Embryonic facial prominence (tissue), 1 donor: ENCODE measurements around the gene ZNF701.
A peak's percentile ranks its signal among the peaks of the same experiment; 100 is the strongest.
"Not testable (repeated sequence)": the region's sequence is repeated elsewhere in the genome, so short reads cannot be mapped to it uniquely, and the experiment has no call there.

Source experiments
- DNase-seq: peaks from one replicate; pipeline ENCODE4 v3.0.0-alpha.2; 2016; ENCODE audit errors: extremely low spot score

The ZNF701 gene

DNA sequence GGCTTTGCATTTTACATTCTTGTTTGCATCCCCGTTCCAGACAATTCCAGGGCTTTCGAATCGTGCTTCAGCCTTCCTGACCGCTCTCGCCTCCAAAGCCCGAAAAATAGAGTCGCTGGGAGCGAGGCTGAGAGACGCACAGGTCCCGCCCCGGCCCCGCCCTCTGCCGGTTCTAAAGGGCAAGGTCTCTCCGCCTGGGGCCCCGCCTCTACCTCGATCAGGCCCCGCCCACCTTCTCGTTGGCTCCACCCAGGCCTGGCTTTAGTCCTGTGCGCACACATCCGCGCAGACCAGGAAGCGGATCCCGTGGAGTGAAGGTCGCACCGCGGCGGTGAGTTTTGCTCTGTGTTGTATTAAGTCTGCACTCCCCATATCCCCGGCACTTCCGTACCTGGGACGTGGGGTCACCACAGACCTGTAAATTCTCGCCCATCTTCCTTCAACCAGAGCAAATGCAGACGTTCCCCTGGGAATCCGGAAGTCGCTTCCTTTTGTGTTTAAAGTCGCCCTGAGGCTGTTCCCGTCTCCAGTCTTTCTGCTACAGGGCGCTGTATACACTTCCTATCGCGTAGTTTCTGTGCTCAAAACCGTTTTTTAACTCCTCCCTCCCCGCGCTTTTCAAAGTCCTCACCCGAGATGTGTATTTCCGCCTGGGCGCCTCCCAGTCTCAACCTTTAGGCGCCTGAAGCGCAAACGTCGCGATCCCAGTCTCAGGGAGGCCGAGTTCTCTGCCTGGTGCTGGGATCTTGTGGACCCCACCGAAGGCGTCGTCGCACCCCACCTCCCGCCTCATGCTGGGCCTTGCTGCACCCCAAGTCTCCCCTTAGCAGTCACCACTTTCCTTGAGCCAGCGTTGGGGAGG, at the start of gene ZNF701:
TSS of gene ZNF701 (plus strand) at position 288 of the 862 bp plus-strand sequence. CDS start 3,861 bp downstream, outside the sequence.
- DNase-seq: peak; percentile 82

DNA sequence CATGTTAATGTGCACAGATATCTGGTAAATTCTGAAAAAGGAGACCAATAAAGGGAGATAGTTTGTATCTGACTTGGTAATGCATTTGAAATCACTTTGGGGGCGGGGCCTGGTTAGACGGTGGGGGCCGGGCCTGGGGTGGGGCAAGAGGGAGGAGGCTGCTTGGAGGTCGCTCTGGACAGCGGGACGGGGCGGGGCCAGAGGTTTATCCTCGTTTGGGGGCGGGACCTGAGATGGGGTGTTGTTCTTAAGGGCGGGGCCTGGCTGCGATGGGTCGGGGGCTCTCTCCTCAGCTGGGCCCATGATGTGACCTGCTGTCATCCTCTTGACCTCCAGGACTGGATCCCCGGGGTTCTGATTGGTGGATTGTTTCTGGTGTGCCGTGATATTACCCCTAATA, 47.5 kb upstream of the ZNF701 start:
- DNase-seq: no peak

DNA sequence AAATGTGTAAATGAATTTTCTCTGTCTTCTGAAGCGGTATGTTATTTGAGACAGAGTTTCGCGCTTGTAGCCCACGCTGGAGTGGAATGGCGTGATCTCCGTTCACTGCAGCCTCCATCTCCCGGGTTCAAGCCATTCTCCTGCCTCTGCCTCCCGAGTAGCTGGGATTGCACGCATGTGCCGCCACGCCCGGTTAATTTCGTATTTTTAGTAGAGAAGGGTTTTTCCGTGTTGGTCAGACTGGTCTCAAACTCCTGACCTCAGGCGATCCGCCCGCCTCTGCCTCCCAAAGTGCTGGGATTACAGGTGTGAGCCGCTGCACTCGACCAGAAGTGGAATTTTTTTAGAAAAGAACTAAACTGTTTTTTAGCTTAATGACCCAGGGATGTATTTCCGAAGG, 46.0 kb upstream of the ZNF701 start:
- no peak for DNase-seq

DNA sequence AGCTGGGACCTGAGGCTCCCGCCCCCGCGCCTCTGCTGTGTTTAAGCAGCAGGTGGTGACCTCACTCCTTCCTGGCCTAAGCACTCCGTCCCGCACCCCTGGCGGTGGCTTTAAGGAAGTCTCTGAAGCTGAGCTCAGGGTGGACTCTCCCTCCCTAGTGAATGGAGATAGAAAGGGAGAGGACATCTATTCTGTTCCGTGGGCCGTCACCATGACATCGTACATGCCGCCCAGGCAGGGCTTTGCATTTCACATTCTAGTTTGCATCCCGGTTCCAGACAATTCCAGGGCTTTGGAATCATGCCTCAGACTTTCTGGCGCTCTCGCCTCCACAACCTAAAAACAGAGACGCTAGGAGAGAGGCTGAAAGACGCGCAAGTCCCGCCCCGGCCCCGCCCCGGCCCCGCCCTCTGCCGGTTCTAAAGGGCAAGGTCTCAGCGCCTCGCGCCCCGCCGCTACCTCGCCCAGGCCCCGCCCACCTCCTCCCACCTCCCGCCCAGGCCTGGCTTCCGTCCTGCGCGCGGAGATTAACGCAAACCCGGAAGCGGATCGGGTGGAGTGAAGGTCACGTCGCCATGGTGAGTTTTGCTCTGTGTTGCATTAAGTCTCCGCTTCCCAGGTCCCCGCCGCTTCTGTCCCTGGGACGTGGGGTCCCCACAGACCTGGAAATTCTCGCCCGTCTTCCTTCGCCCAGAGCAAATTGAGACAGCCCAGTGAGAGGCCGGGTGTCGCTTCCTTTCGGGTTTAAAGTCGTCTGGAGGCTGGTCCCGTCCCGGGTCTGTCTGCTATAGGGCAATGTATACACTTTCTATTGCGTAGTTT, 42.7 kb upstream of the ZNF701 start, which contains the start of gene ZNF808:
TSS of gene ZNF808 (plus strand) at position 535 of the 822 bp plus-strand sequence. CDS start 15,617 bp downstream, outside the sequence.
- DNase-seq: peak; percentile 83

DNA sequence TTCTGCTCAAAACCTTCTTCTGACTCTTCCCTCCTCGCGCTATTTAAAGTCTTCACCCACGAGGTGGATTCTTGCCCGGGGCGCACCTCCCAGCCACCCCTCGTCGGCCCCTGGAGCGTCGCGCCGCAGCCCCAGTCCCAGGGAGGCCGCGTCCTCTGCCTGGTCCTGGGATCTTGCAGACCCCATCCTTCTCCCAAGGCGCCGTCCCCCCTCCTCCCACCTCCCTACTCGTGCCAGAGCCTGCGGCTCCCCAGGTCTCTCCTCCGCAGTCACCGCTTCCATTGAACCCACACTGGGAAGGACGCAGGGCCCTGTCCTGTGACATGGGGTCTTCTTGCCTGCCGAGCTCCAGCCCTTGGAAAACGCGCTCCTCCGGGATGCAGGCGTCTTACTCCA, 42.1 kb upstream of the ZNF701 start:
- DNase-seq: no peak

DNA sequence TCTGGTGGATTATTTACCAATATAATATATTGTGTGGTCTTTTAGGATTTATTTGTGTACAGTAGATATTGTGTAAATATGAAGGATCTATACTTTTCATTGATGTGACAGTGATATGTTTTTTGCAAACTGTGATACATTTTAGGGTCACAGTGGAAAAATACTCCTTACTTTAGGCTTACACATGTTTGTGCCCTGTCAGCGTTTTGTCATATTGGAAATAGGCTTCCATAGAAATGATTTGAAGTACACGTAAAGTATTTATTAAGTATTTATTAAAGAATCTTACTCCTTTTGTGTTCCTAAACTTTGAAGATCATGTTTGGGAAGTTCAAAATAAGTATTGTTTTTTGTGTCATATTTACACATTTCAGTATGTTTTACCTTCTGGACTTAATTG, 37.6 kb upstream of the ZNF701 start:
- no peak for DNase-seq

DNA sequence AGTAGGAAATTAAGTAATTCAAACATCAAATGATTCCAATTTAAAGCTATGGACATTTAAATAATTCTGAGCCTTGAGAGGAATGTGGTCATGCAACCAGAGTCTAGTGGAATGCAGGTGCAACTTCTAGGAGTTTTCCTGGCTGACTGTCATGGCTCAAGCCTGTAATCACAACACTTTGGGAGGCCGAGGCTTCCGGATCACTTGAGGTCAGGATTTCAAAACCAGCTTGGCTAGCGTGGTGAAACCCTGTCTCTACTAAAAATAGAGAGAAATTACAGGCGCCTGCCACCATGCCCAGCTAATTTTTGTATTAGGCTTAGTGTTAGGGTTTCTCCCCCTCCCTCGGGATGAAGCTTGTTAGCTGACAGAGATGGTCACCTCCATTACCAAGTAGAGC, 36.2 kb upstream of the ZNF701 start:
- no peak for DNase-seq

DNA sequence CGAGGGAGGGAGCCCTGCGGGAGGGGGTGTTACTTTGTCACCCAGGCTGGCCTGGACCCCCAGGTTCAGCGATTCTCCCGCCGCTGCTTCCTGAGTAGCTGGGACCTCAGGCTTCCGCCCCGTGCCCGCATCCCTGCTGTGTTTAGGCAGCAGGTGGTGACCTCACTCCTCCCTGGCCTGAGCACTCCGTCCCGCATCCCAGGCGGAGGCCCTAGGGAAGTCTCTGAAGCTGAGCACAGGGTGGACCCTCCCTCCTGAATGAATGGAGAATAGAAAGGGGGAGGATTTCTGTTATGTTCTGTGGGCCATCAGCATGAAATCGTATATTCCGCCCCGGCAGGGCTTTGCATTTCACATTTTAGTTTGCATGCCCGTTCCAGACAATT, 34.7 kb upstream of the ZNF701 start:
- DNase-seq: not testable (repeated sequence)

DNA sequence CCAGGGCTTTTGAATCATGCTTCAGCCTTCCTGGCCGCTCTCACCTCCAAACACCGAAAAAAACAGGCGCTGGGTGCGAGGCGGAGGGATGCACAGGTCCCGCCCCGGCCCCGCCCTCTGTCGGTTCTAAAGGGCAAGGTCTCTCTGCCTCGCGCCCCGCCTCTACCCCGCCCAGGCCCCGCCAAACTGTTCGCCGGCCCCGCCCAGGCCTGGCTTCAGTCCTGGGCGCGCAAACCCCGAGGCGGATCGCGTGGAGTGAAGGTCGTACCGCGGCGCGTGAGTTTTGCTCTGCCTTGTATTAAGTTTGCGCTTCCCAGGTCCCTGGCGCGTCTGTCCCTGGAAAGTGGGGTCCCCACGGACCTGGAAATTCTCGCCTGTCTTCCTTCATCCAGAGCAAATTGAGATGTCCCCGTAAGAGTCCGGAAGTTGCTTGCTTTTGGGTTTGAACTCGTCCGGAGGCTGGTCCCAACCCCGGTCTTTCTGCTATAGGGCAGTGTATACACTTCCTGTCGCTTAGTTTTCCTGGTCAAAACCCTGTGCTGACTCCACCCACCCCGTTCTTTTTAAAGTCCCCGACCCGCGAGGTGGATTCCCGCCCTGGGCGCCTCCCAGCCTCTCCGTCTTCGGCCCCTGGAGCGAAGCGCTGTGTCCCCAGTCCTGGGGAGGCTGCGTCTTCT, 34.2 kb upstream of the ZNF701 start:
- no peak for DNase-seq

DNA sequence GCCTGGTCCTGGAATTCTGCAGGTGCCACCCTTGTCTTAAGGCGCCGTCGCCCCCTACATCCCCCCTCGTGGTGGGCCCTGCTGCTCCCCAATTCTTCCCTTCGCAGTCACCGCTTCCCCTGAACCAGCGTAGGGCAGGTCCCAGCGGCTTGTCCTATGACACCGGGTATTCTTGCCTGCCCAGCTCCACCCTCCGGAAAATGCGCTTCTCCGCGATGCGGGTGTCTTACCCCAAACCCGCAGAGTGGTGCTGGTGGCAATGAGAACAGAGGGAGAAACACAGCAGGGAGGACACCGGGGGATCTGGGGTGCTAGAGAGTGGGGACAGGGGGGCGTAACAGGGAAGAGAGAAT, 33.7 kb upstream of the ZNF701 start:
- no peak for DNase-seq

DNA sequence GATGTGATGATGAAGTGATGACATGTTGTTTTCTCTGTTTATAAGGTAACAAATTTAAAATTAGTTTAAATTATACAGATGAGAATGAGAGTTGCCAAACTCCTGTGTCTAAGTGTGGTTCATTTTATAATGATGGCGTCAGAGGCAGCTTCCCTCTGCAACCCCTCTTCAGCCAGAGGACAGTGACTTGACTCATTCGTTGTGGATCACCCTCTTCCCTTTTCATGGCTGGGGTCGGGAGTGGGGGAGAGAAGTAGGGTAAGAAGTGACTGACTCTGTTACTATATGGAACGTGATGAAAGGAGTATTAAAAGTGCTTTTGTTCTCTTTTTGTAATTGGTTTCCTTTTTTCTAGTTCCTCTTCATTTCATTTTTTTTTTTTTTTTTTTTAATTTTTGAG, 31.3 kb upstream of the ZNF701 start:
- DNase-seq: not testable (repeated sequence)

DNA sequence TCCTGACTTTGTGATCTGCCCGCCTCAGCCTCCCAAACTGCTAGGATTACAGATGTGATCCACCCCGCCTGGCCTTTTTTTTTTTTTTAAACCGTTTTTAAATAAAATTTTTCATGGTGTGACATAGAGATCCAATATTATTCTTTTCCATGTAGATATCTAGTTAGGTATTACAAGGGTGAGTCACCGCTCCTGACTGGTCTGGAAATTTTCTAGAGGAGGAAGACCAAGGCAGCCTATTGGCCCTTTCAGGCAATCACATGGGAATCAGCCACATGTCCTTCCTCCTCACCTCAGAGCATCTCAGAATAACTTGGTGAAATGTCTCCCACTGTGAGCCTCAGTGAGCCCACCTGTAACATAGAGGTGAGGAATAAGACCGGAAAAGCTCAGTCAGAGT, 28.9 kb upstream of the ZNF701 start:
- DNase-seq: not testable (repeated sequence)

DNA sequence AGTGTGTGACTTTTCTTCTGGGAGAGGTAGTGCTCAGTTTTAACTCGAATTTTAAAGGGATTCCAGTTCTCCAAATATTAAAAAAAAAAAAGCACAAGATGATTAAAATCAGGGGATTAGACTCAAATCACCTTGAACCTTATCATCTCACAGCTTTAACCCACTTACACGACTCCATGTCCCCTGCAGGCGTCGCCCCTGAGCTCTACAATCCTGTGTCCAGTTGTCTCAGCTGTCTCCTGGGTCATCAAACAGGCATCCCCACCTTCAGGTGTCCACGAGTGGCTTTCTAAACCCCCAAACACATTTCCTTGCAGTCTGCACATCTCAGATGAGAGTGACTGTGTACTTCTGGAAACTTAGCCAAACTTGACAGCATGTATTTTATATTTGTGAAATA, 28.5 kb upstream of the ZNF701 start:
- no peak for DNase-seq

DNA sequence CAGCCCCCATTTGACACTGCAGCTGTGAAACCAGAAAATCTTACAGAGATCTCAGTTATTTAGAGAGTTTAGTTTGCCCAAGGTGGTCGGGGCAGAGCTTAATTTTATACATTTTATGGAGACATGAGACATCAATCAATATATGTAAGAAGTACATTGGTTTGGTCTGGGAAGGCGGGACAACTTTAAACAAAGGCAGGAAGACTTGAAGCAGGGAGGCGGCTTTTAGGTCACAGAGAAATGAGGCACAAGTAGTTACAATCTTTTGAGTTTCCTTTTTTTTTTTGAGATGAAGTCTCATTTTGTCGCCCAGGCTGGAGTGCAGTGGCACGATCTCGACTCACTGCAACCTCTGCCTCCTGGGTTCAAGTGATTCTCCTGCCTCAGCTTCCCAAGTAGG, 27.5 kb upstream of the ZNF701 start:
- DNase-seq: not testable (repeated sequence)

DNA sequence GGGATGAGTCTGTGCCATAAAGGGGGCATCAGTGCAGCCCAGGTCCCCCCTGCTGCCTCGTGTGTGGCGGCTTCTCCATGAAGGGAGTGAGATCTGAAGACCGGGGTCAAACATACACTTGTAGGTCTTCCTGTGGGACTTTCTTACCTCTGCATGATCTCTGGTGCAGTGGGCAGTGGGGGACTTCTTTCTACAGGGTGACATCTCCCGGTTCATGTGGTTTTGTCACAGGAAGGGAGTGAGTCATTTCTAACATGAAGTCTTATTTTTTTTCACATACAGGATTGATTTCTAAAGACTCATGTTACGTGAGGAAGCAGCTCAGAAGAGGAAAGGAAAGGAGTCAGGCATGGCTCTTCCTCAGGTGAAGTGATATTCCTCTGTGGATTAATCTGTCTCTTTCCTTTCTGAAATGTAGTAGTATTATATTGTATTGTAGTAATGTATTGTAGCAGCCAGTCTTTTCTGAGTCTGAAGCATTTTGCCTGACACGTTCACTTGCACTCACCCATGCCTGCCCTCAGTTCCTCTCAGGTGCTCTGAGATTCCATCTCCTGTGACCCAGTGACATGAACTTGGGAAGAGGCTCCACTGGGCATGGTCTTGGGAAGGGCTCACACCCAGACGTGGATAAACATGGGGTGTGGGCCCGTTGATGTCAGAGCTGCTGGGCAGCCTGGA, 27.0 kb upstream of the ZNF701 start:
- no peak for DNase-seq

DNA sequence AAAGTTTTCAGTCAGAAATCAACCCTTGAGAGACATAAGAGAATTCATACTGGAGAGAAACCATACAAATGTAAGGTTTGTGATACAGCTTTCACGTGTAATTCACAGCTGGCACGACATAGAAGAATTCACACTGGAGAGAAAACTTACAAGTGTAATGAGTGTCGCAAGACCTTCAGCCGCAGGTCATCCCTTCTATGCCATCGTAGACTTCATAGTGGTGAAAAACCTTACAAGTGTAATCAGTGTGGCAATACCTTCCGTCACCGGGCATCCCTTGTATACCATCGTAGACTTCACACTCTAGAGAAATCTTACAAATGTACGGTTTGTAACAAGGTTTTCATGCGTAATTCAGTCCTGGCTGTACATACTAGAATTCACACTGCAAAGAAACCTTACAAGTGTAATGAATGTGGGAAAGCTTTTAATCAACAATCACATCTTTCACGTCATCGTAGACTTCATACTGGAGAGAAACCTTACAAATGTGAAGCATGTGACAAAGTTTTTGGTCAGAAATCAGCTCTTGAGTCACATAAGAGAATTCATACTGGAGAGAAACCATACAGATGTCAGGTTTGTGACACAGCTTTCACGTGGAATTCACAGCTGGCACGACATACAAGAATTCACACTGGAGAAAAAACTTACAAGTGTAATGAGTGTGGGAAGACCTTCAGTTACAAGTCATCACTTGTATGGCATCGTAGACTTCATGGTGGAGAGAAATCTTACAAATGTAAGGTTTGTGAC, 15.7 kb upstream of the ZNF701 start:
- no peak for DNase-seq

DNA sequence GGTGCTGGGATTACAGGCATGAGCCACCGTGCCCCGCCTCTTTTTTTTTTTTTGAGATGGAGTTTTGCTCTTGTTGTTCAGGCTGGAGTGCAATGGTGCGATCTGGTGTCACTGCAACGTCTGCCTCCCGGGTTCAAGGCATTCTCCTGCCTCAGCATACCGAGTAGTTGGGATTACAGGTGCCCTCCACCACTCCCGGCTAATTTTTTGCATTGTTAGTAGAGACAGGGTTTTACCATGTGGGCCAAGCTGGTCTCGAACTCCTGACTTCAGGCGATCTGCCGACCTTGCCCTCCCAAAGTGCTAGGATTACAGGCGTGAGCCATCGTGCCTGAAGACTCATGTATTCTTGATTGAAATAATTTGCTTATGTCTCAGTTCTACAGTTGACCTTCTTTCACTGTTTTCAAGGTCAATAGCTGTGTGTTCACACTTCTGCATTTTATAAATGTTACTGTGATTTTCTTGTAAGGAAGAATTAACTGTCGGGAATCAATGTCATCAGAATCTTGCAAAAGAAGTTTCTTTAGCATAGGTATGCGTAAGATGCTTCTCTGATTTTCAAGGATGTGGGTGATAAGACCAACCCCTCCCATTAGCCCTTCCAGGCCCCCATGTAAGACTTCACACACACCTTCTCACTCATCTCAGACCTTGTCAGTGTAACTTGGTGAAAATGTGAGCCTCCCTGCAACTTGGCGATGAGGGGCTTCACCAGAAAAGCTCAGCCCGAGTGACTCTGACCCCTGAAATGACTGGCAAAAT, 12.7 kb upstream of the ZNF701 start:
- DNase-seq: no peak

DNA sequence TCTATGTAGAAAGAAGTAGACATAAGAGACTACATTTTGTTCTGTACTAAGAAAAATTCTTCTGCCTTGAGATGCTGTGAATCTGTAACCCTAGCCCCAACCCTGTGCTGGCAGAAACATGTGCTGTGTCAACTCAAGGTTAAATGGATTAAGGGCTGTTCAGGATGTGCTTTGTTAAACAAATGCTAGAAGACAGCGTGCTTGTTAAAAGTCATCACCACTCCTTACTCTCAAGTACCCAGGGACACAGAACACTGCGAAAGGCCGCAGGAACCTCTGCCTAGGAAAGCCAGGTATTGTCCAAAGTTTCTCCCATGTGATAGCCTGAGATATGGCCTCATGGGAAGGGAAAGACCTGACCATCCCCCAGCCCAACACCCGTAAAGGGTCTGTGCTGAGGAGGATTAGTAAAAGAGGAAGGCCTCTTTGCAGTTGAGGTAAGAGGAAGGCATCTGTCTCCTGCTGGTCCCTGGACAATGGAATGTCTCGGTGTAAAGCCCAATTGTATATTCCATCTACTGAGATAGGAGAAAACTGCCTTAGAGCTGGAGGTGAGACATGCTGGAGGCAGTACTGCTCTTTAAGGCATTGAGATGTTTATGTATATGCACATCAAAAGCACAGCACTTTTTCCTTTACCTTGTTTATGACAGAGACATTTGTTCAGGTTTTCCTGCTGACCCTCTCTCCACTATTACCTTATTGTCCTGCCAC, 11.2 kb upstream of the ZNF701 start:
- not testable (repeated sequence) for DNase-seq

DNA sequence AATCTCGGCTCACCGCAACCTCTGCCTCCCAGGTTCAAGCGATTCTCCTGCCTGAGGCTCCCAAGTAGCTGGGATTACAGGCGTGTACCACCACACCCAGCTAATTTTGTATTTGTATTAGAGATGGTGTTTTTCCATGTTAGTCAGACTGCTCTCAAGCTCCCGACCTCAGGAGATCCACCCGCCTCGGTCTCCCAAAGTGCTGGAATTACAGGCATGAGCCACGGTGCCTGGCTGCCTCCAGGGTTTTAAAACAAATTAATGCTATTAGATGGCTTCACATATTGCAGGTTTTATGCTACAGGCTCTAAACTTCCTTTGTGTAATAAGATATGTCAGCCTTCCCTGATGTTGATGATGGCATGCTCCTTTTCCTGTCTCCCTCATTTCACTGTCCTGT, 8.5 kb upstream of the ZNF701 start:
- not testable (repeated sequence) for DNase-seq

DNA sequence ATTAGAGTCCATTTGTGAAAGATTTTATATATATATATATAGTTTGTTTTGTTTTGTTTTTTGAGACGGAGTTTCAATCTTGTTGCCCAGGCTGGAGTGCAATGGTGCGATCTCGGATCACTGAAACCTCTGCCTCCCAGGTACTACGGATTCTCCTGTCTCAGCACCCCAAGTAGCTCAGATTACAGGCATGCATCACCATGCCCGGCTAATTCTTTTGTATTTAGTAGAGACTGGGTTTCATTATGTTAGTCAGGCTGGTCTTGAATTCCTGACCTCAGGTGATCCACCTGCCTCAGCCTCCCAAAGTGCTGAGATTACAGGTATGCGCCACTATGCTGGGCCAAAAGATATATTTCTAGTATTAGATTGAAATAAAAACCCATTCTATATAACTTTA, 4.0 kb upstream of the ZNF701 start:
- no peak for DNase-seq
